ENCODE data around the gene TSHZ2.
"Not testable (repeated sequence)": the region's sequence is repeated elsewhere in the genome, so short reads cannot be mapped to it uniquely, and the experiment has no call there.

TSHZ2 gene

DNA sequence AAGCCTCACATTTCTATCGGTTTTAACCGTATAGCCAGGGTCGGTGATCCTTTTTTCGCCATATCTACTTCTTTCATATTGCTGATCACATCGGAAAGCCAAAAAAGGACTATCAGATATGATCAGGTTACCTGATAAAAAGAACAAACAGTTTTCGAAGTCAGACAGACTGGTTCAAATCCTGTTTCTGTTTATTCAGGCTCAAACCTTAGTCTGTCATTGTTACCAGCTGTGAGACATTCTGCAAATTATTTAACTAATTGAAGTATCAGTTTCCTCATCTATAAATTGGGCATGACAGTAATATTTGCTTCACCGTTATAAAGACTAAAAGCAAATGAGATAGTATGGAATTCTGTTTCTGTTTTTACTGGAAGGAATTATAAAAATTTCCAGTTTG lies 111.3 kb downstream of the TSHZ2 start:
- CTCF ChIA-PET, result no interaction called here
- TF ChIP-seq FOXA1 (IDR thresholded peaks at IDR 0.05), result no peak
- POLR2A ChIA-PET, result no interaction called here

DNA sequence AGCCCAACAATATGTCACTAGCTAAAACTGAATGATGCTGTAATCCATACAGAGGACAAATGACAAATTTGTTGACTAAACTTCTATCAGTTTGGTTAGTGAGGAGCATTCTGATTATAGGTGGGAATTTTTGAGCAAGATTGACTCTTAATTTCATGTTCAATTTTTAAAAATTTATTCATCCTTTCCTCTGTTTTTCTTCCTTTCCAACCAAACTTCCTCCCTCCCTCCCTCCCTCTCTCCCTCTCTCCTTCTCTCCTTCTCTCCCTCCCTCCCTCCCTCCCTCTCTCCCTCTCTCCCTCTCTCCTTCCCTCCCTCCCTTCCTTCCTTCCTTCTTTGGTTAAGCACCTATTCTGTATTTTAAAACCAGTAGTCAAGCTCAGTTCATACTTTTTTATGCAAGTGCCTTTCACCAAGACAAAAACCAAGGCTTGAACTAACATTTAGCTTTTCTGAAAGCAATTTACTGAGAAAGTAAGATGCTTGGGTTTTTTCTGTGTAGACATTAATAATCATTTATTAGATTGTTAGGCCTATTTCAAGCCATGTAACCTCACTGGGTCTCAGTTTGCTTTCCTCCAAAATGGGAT lies 112.3 kb downstream of the TSHZ2 start:
- CTCF ChIA-PET, result no interaction called here
- POLR2A ChIA-PET, result no interaction called here
- DNase-seq (ENCODE audit: extremely low spot score), result no peak
- TF ChIP-seq SP1 (IDR thresholded peaks at IDR 0.05), result no peak
- TF ChIP-seq PKNOX1 (IDR thresholded peaks at IDR 0.05), result no peak
- no peak for TF ChIP-seq NFRKB (IDR thresholded peaks at IDR 0.05)
- no peak for TF ChIP-seq FOXA1 (IDR thresholded peaks at IDR 0.05)
- TF ChIP-seq ELF4 (IDR thresholded peaks at IDR 0.05), result no peak
- no peak for TF ChIP-seq ARNT (IDR thresholded peaks at IDR 0.05)
- TF ChIP-seq FOXM1 (IDR thresholded peaks at IDR 0.05; ENCODE audit: borderline replicate concordance), result no peak
- TF ChIP-seq FOXK2 (IDR thresholded peaks at IDR 0.05), result no peak

More for the DNA sequence above, 111.3 kb downstream of the TSHZ2 start:
- DNase-seq (ENCODE audit: extremely low spot score), result no peak

DNA sequence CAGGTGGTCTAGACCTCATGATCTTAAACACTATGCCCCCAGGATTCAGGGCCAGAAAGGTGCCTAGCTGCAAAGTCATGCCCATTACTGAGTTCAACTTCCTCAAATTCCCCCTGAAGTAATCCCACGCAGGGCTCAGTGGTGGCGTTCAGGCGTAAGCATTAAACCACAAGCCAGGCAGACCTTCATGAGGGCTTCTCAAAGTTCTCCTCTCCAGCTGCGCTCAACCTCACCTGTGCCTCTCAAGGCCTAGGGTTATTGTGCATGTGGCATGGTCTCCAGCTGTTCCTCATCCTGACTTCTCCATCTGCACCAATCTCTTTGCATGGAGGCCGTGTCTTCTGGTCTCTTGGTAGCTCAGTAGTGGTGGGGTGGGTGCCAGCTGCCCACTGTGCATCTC lies 113.6 kb downstream of the TSHZ2 start:
- POLR2A ChIA-PET, result no interaction called here
- TF ChIP-seq BHLHE40 (IDR thresholded peaks at IDR 0.05; ENCODE audit: borderline replicate concordance) (no peak), ARNT (IDR thresholded peaks at IDR 0.05) (no peak), PKNOX1 (IDR thresholded peaks at IDR 0.05) (no peak), SP1 (IDR thresholded peaks at IDR 0.05) (no peak), NFRKB (IDR thresholded peaks at IDR 0.05) (no peak)
- DNase-seq (ENCODE audit: extremely low spot score), result no peak
- CTCF ChIA-PET, result no interaction called here

- DNase-seq (ENCODE audit: extremely low spot score), result no peak
- TF ChIP-seq CTBP1 (IDR thresholded peaks at IDR 0.05; ENCODE audit: borderline replicate concordance) (no peak), ZNF384 (IDR thresholded peaks at IDR 0.05) (no peak), SP1 (IDR thresholded peaks at IDR 0.05) (no peak), LEF1 (IDR thresholded peaks at IDR 0.05; ENCODE audit: borderline replicate concordance) (no peak), SUZ12 (IDR thresholded peaks at IDR 0.05) (no peak), TARDBP (IDR thresholded peaks at IDR 0.05) (no peak), L3MBTL2 (conservative IDR thresholded peaks at IDR 0.05) (no peak), ELF4 (IDR thresholded peaks at IDR 0.05) (no peak), HDGF (IDR thresholded peaks at IDR 0.05; ENCODE audit: borderline replicate concordance) (no peak), FOXK2 (IDR thresholded peaks at IDR 0.05) (no peak), ARNT (IDR thresholded peaks at IDR 0.05) (no peak), FOXM1 (IDR thresholded peaks at IDR 0.05; ENCODE audit: borderline replicate concordance) (no peak)
- CTCF ChIA-PET, result no interaction called here
- POLR2A ChIA-PET, result no interaction called here
Measured at GRCh38 chr20:53087037-53087777, 115.0 kb downstream of the TSHZ2 start.

GRCh38 chr20:53088786-53089185 lies 116.6 kb downstream of the TSHZ2 start:
- no peak for DNase-seq (ENCODE audit: extremely low spot score)
- ChIA-PET POLR2A (no interaction called here), CTCF (interaction anchor here (0.8 kb wide), 1 partner anchor 8 kb away, joined by 5 read pairs; no protein-coding TSS in a partner anchor)
- TF ChIP-seq SUZ12 (IDR thresholded peaks at IDR 0.05) (no peak), TARDBP (IDR thresholded peaks at IDR 0.05) (no peak), HDGF (IDR thresholded peaks at IDR 0.05; ENCODE audit: borderline replicate concordance) (no peak), SP1 (IDR thresholded peaks at IDR 0.05) (no peak), FOXM1 (IDR thresholded peaks at IDR 0.05; ENCODE audit: borderline replicate concordance) (no peak), FOXK2 (IDR thresholded peaks at IDR 0.05) (no peak), L3MBTL2 (conservative IDR thresholded peaks at IDR 0.05) (no peak), LEF1 (IDR thresholded peaks at IDR 0.05; ENCODE audit: borderline replicate concordance) (no peak), FOXA1 (IDR thresholded peaks at IDR 0.05) (no peak), PKNOX1 (IDR thresholded peaks at IDR 0.05) (no peak), ARNT (IDR thresholded peaks at IDR 0.05) (no peak), CTBP1 (IDR thresholded peaks at IDR 0.05; ENCODE audit: borderline replicate concordance) (no peak), NFRKB (IDR thresholded peaks at IDR 0.05) (no peak), BHLHE40 (IDR thresholded peaks at IDR 0.05; ENCODE audit: borderline replicate concordance) (no peak), ELF4 (IDR thresholded peaks at IDR 0.05) (no peak), ZNF384 (IDR thresholded peaks at IDR 0.05) (no peak)

GRCh38 chr20:53089851-53090250 lies 117.7 kb downstream of the TSHZ2 start:
- POLR2A ChIA-PET; DNase-seq (ENCODE audit: extremely low spot score): not testable (repeated sequence)
- CTCF ChIA-PET, result interaction anchor here (0.8 kb wide), 1 partner anchor 9 kb away, joined by 5 read pairs; no protein-coding TSS in a partner anchor

- DNase-seq (ENCODE audit: extremely low spot score), result no peak
- TF ChIP-seq FOXM1 (IDR thresholded peaks at IDR 0.05; ENCODE audit: borderline replicate concordance) (no peak), FOXA1 (IDR thresholded peaks at IDR 0.05) (no peak), HDGF (IDR thresholded peaks at IDR 0.05; ENCODE audit: borderline replicate concordance) (no peak), ZNF384 (IDR thresholded peaks at IDR 0.05) (no peak), BHLHE40 (IDR thresholded peaks at IDR 0.05; ENCODE audit: borderline replicate concordance) (no peak), SP1 (IDR thresholded peaks at IDR 0.05) (no peak), ELF4 (IDR thresholded peaks at IDR 0.05) (no peak), NFRKB (IDR thresholded peaks at IDR 0.05) (no peak), LEF1 (IDR thresholded peaks at IDR 0.05; ENCODE audit: borderline replicate concordance) (no peak), L3MBTL2 (conservative IDR thresholded peaks at IDR 0.05) (no peak), PKNOX1 (IDR thresholded peaks at IDR 0.05) (no peak), SUZ12 (IDR thresholded peaks at IDR 0.05) (no peak), FOXK2 (IDR thresholded peaks at IDR 0.05) (no peak), CTBP1 (IDR thresholded peaks at IDR 0.05; ENCODE audit: borderline replicate concordance) (no peak), ARNT (IDR thresholded peaks at IDR 0.05) (no peak), TARDBP (IDR thresholded peaks at IDR 0.05) (no peak)
- POLR2A ChIA-PET, result no interaction called here
- CTCF ChIA-PET, result no interaction called here
Measured at GRCh38 chr20:53091789-53092188, 119.6 kb downstream of the TSHZ2 start.

Measured in HEK293T (cell line).